ENCODE data around the gene GAK. TPM values are rescaled to one million over a fixed set of nuclear protein-coding genes. Genes with fewer than 3 reads are reported as not detected.

GAK gene
- total RNA-seq, 1 experiment from 2014 or later, result 117 TPM

DNA sequence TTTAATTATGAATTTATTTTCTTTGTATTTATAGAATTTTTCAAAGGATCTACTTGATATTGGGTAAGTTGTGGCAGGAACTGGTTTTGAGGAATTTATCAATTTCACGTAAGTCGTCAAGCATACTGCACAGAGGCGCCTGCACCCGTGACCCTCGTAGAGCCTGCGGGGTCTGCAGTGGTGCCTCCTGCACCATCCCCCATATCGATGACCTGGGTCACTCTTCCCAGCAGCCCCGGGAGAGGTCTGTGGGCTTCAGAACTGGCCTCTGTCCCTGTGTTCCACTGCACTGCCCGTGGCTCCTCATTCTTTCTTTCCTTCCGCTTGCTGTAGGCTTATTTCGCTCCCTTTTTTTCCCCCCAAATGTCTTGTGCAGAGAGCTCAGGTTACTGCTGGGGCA is 74.7 kb downstream of the GAK start:
- no peak for DNase-seq
- H3K36me3 ChIP-seq (ENCODE audit: low read depth, low read length), result no peaks in the 10 kb centered on the region
- ATAC-seq, result no peak
- no peaks in the 10 kb centered on the region for H3K9me2 ChIP-seq (replicated peaks; ENCODE audit: low read length)
- H4K20me1 ChIP-seq (ENCODE audit: low read length), result no peaks in the 10 kb centered on the region
- H3F3A ChIP-seq (ENCODE audit: low read length, unreplicated experiment), result no peaks in the 10 kb centered on the region
- BruUV-seq (replicated peaks), result no TSS peak
- H3K9ac ChIP-seq (ENCODE audit: low read length), result no peak overlapping the region
- no peaks in the 10 kb centered on the region for H3K79me2 ChIP-seq (ENCODE audit: low read length)
- ChIA-PET POLR2A (ENCODE audit: unreplicated experiment) (no interaction called here), CTCF (no interaction called here)
- H3K4me1 ChIP-seq (ENCODE audit: insufficient read depth, low read length), result no peaks in the 10 kb centered on the region
- no peaks in the 10 kb centered on the region for H3K27me3 ChIP-seq (ENCODE audit: low read length)
- H3K27ac ChIP-seq (ENCODE audit: low read length), result no peak overlapping the region
- no peak overlapping the region for H3K4me2 ChIP-seq (ENCODE audit: low read length)
- no peak overlapping the region for H3K4me3 ChIP-seq (ENCODE audit: low read length)
- H2AFZ ChIP-seq (ENCODE audit: low read length), result no peak overlapping the region
- TF ChIP-seq, protein P1, sequence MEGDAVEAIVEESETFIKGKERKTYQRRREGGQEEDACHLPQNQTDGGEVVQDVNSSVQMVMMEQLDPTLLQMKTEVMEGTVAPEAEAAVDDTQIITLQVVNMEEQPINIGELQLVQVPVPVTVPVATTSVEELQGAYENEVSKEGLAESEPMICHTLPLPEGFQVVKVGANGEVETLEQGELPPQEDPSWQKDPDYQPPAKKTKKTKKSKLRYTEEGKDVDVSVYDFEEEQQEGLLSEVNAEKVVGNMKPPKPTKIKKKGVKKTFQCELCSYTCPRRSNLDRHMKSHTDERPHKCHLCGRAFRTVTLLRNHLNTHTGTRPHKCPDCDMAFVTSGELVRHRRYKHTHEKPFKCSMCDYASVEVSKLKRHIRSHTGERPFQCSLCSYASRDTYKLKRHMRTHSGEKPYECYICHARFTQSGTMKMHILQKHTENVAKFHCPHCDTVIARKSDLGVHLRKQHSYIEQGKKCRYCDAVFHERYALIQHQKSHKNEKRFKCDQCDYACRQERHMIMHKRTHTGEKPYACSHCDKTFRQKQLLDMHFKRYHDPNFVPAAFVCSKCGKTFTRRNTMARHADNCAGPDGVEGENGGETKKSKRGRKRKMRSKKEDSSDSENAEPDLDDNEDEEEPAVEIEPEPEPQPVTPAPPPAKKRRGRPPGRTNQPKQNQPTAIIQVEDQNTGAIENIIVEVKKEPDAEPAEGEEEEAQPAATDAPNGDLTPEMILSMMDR (conservative IDR thresholded peaks at IDR 0.05; ENCODE audit: low read depth, low read length), result no peak
- TF ChIP-seq EZH2phosphoT487 (IDR thresholded peaks at IDR 0.05; ENCODE audit: borderline replicate concordance, low read length) (no peak), EZH2 (IDR thresholded peaks at IDR 0.05; ENCODE audit: low read length, unreplicated experiment) (no peak)
- intact Hi-C loops (cut with micrococcal nuclease), result no loop called here
- no peaks in the 10 kb centered on the region for H3K9me3 ChIP-seq (ENCODE audit: low read length)

DNA sequence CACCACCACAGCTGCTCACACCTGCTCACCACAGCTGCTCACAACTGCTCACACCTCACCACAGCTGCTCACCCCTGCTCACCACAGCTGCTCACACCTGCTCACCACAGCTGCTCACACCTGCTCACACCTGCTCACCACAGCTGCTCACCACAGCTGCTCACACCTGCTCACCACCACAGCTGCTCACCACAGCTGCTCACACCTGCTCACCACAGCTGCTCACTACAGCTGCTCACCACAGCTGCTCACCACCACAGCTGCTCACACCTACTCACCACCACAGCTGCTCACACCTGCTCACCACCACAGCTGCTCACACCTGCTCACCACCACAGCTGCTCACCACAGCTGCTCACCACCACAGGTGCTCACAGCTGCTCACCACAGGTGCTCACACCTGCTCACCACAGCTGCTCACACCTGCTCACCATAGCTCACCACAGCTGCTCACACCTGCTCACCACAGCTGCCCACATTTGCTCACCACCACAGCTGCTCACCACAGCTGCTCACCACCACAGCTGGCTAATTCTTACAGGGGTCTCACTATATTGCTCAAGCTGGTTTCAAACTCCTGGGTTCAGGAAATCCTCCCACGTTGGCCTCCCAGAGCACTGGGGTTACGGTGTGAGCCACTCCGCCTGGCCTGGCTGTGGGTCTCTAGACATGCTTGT is 75.8 kb downstream of the GAK start:
- Histone ChIP-seq H3K4me2 (ENCODE audit: low read length) (no peak overlapping the region), H3K27me3 (ENCODE audit: low read length) (no peaks in the 10 kb centered on the region), H3K79me2 (ENCODE audit: low read length) (no peaks in the 10 kb centered on the region), H3F3A (ENCODE audit: low read length, unreplicated experiment) (no peaks in the 10 kb centered on the region), H3K9ac (ENCODE audit: low read length) (no peak overlapping the region), H3K9me3 (ENCODE audit: low read length) (no peaks in the 10 kb centered on the region), H3K4me3 (ENCODE audit: low read length) (no peak overlapping the region), H3K36me3 (ENCODE audit: low read depth, low read length) (no peaks in the 10 kb centered on the region), H3K27ac (ENCODE audit: low read length) (no peak overlapping the region), H4K20me1 (ENCODE audit: low read length) (no peaks in the 10 kb centered on the region), H3K4me1 (ENCODE audit: insufficient read depth, low read length) (no peaks in the 10 kb centered on the region), H2AFZ (ENCODE audit: low read length) (no peak overlapping the region), H3K9me2 (replicated peaks; ENCODE audit: low read length) (no peaks in the 10 kb centered on the region)
- CTCF ChIA-PET, result no interaction called here
- BruUV-seq (replicated peaks), result no TSS peak
- intact Hi-C loops (cut with micrococcal nuclease), result no loop called here
- ATAC-seq (no peak), DNase-seq (no peak)
- TF ChIP-seq EZH2 (IDR thresholded peaks at IDR 0.05; ENCODE audit: low read length, unreplicated experiment) (no peak), EZH2phosphoT487 (IDR thresholded peaks at IDR 0.05; ENCODE audit: borderline replicate concordance, low read length) (no peak)
- TF ChIP-seq, protein P1 (conservative IDR thresholded peaks at IDR 0.05; ENCODE audit: low read depth, low read length), result no peak
- POLR2A ChIA-PET (ENCODE audit: unreplicated experiment), result no interaction called here

DNA sequence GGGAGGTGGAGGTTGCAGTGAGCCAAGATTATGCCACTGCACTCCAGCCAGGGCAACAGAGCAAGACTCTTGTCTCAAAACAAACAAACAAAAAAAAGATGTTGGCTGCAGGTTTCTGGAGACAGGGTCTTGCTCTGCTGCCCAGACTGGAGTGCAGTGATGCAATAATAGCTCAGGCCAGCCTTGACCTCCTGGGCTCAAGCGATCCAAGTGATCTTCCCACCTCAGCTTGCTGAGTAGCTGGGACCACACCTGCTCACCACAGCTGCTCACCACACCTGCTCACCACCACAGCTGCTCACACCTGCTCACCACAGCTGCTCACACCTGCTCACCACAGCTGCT is 76.3 kb downstream of the GAK start:
- Histone ChIP-seq H3K27ac (ENCODE audit: low read length) (no peak overlapping the region), H3K4me2 (ENCODE audit: low read length) (no peak overlapping the region), H2AFZ (ENCODE audit: low read length) (no peak overlapping the region), H3K9ac (ENCODE audit: low read length) (no peak overlapping the region), H4K20me1 (ENCODE audit: low read length) (no peaks in the 10 kb centered on the region), H3K9me2 (replicated peaks; ENCODE audit: low read length) (no peaks in the 10 kb centered on the region), H3K9me3 (ENCODE audit: low read length) (no peaks in the 10 kb centered on the region), H3K27me3 (ENCODE audit: low read length) (no peaks in the 10 kb centered on the region), H3K36me3 (ENCODE audit: low read depth, low read length) (no peaks in the 10 kb centered on the region), H3K79me2 (ENCODE audit: low read length) (no peaks in the 10 kb centered on the region), H3F3A (ENCODE audit: low read length, unreplicated experiment) (no peaks in the 10 kb centered on the region), H3K4me3 (ENCODE audit: low read length) (no peak overlapping the region), H3K4me1 (ENCODE audit: insufficient read depth, low read length) (no peaks in the 10 kb centered on the region)
- intact Hi-C loops (cut with micrococcal nuclease), result no loop called here
- no peak for DNase-seq
- TF ChIP-seq, protein P1 (conservative IDR thresholded peaks at IDR 0.05; ENCODE audit: low read depth, low read length), result no peak
- no peak for TF ChIP-seq EZH2 (IDR thresholded peaks at IDR 0.05; ENCODE audit: low read length, unreplicated experiment)
- TF ChIP-seq EZH2phosphoT487 (IDR thresholded peaks at IDR 0.05; ENCODE audit: borderline replicate concordance, low read length), result no peak
- no peak for ATAC-seq
- ChIA-PET POLR2A (ENCODE audit: unreplicated experiment) (no interaction called here), CTCF (no interaction called here)
- BruUV-seq (replicated peaks), result no TSS peak
